ELR (cell line): ENCODE measurements around the gene RAPGEF4.
A peak's percentile ranks its signal among the peaks of the same experiment; 100 is the strongest.

Source experiments
- DNase-seq: peaks from one replicate; pipeline ENCODE4 v3.0.0-alpha.2; 2015; ENCODE audit warnings: low read depth

Gene RAPGEF4

DNA sequence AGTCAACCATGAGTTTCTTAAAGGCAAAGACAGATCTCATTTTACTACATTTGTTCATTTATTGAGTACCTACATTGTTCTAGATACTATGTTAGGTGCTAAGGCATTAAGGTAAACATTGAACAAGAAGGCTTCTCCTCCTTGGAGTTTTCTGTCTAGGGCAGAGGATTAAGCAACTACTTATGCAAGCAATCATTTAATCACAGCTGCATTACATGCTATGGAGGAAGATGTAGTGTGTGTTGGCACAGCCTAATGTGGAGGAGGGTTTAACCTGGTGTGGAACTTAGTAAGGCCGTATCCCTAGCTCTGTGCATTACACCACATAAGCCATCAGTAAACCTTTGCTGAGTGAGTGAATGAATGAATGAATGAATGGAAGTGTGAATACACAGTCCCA lies 233.5 kb downstream of the RAPGEF4 start:
- DNase-seq = no peak

DNA sequence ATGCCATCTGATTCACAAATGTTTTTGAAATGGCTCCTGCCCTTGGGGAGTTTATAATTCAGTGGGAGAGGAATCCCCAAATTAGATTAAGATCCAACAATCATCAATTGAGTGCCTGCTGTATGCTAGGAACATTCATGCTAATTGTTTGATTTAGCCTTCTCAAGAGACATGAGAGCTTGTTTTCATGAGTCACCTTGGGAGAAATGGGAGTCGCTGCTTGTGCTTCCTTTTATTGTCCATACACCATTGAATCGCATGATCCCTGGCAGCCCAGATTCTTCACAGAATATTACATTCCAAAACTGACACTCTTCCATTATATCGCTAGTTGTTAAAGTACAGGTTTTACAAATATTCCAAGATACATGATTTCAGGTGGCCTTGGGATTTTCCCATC lies 234.0 kb downstream of the RAPGEF4 start:
- DNase-seq = no peak

DNA sequence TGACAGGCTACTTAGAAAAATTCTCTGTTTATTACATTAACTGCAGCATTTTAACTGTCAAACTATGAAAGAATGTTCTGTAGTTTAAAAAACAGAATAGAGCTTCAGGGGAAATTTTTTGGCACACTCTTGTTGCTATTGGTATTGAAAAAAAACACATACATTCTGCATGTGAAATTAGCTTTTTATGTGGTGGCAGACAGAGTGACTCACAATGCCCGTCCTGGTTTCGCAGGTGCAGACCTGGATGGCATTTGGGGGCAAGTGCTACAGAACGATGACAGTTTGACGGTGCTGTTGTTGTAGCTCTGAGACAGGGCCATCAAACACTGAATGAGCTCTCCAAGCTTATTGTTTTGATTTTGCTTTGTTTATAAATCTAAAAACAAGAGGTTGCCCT lies 235.0 kb downstream of the RAPGEF4 start:
- DNase-seq = no peak

DNA sequence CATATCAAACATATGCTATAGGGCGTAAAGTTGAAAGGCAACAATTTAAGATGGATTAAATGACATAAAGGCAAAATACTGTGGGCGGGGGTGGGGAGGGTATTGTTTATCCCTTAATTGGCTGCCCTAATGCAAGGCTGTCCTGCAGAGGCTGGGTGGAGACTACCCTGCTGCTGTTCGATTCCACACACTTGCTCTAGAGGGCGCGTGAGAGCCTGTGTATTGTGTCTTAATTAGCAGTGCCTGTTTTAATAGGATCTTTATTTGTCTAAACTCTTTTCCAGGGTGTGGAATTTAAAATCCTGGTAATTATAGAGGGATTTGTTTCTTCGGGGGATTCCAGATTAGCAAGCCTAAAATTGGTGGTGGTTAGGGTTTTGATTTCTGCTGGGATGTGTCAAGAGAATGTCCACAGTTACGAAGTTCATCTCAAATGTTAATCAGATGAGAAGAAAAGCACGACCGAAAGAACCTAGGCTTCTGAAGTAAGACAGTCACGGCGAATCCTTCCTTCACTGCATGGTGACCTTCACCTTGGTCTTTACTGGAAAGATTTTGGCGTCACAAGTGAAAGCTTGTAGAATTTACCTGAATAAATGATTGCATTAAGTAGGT lies 236.5 kb downstream of the RAPGEF4 start:
- peak; percentile 68 for DNase-seq

DNA sequence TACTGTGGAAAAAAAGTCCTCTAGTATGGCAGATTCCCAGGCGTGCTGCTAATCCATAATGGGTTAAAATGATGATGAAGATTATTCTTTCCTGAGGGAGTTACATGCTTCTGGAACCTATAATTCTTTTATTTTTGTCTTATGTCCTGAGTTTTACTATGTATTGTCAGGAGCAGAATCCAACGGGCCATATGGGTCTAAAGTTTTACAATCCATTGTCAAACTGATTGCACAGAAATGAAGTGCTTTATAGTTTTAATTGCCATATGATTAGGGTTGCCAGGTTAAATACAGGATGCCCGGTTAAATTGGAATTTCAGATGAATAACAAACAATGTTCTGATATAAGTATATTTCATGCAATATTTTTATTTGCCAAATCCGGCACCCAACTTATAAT lies 239.1 kb downstream of the RAPGEF4 start:
- no peak for DNase-seq

DNA sequence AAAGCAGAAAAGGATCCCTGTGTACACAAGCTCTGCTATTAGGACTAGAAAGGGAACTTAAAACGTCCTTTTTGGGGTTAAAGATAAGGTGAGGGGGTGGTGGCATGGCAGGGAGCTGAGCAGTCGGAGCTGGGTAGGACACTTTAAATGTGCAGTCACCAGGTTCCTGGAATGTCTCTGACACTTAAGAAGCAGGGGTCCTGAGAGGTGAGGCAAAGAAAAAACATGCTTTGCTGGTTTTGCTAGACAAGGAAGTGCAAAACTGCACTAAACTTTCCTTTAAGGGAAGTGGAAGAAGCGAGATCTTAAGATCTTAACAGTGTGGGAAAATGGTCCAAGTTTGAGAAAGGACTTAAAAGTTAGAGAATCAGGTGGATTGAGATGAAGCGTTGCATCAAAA lies 240.5 kb downstream of the RAPGEF4 start:
- no peak for DNase-seq

DNA sequence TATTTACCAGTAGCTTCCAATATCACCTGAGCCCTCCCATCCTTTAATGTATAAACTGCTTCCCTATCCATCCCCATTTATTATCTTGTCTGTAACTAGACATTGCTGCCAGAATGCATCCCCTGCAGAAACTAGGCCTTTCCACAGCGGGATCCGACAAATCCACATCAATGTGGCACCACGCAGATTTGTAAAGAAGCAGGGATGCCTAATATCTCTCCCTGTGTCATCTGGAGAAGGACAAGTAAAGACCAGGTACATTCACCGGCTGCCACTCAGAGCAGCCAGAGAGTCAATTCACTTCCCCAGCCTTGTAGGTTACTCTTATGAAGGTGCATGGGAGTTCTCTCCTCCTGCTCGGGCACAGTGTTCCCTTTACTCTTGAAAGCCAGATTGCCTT lies 241.2 kb downstream of the RAPGEF4 start:
- no peak for DNase-seq

DNA sequence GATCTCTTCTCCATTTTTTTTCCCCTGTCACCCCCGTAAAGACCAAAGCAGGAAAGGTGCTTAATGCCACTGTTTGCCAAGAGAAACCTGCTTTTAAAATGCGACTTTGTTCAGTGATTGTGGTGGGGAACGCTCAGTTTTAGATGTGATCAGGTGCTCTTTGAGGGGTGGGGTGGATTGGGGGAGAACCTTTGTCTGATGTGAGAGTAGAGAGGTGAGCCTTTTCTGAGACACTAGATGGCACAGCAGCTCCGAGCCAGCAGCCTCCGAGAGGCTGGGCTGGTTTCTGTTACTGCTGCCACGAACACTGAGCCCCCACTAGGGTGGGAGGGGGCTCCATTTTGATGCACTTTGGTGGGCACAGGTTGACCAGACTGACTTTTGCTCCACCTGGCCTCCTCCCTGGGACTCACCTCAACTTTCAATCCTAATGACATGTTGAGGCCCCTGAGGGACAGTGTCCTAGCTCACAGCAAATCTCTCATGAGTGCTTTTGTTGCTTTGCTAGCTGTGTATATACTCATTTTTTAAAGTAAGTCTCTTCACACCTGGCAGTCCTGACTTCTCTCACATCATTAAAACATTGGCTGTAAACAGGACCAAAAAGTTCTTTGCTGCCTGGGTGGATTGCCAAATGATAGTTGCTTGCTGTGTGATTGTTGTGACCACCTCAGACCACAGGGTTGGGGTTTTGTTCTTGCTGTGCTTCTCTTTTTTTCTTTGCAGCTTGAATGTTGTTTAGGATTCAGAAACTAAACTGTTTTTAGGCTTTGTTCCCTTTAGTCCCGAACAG lies 241.8 kb downstream of the RAPGEF4 start:
- DNase-seq = no peak

DNA sequence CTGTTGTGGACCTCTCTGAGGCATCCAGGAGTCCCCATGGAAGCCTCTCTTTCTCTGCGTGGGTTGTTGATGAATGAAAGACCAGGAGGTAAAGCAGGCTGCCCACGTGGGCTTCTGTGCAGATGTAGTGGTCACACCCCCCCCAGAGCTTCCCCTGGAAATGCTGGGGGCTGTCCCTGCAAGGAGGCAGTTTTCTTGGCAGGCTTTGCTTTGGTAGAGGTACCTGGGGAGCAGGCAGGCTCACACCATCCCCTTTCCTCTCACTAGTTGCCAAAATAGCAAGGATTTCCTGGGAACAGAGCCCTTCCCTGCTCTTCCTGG lies 242.4 kb downstream of the RAPGEF4 start:
- no peak for DNase-seq

DNA sequence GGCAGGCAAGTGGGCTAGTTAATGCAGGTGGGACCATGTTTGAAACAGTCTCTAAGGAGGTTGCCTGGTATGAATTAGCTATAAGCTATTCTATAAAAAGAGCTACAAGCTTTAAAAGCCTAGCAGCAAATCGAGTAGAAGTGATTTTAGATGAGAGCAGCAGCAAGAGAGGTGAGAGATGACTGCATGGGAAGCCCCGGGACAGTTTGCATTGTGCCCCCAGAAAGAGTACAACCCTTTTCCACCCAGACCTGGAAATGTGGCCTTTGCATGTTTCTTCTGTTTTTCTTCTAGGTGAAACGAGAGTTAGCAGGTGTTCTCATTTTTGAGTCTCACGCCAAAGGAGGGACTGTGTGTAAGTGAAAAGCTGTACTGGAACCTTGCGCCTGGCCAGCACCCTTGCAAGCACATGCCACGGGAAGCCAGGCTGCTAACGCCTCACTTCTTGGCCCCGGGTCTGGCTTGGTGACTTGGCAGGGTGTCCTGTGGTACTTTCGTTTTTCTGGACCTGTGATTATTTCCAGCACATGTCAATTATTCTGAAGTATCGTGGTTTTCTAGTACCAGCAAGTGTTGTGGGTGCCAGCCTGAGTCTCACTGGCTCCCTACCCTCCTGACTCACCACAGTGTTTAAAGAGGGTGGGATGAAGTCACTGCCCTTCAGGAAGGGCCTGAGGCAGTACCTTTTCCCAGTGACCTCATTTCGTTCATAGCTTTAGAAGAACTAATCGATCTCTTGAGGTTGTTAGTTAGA lies 249.7 kb downstream of the RAPGEF4 start:
- DNase-seq = peak; percentile 94

DNA sequence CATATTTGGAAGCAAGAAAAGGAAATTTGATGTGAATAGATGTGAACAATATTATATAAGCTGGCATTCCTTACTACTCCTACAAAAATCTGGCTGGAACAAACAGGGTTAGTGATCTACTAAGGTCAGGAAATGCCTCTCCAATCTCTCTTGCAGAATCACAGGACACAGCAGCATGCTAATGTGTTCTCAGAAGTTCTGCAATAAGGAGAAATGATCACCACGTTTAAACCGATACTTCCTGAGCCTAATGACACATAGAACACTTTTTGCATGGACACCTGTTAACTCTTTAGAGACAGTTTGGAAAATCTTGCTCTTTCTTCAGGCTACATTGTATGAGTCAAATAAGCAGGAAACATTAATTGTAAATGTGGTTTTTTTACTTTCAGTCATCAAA lies 250.4 kb downstream of the RAPGEF4 start:
- DNase-seq = peak; percentile 53

DNA sequence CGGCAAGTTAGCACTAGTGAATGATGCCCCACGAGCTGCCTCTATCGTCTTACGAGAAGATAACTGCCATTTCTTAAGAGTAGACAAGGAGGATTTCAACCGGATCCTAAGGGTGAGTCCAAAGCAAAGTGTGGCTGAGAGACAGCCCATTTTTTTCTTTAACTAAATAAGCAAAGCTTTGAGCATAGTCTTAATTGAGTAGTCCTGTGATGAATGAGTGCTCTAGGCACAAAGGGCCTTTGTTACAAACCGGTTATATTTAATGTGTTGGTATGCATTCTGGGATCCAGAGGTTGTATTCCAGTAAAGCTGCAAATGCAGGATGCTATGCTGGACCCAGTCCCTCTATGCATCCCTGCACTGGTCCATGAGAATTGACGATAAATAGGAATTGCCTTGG lies 253.1 kb downstream of the RAPGEF4 start:
- no peak for DNase-seq

DNA sequence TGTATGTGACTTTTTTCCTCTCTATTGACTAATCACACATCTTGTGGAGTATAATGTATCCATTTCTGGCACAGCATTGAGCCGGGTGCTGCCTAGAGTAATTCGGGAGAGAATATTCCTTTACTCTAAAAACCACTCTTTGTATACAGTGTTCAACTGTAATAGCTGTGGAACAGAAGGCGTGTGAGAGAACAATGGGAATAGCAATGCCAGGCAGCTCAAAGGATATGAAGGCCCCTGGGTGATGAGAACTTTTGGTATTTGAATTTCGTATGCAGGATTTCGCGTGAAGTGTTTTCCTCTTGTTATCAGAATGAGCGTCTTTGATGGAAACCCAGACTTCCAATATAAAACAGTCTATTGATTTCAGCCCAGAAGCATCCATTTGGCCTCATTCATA lies 255.4 kb downstream of the RAPGEF4 start:
- DNase-seq = no peak

DNA sequence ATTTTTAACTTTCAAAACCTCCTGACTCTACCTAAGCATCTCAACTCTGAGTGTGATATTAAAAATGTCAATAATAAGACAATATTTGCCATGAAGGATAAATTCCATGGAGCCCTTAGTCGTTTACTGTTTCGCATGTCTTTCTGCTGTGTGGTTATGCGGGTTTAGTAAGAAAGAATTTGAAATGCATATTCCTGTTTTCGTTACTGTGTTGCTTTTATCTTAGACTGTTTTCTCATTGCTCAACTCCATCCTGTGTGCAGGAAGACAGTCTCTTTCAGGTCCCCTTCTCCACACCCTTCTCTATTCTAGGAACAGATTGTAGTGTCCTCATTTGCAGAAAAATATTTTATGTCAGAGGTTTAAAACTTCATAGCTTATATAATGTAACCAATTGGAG lies 257.5 kb downstream of the RAPGEF4 start:
- no peak for DNase-seq

DNA sequence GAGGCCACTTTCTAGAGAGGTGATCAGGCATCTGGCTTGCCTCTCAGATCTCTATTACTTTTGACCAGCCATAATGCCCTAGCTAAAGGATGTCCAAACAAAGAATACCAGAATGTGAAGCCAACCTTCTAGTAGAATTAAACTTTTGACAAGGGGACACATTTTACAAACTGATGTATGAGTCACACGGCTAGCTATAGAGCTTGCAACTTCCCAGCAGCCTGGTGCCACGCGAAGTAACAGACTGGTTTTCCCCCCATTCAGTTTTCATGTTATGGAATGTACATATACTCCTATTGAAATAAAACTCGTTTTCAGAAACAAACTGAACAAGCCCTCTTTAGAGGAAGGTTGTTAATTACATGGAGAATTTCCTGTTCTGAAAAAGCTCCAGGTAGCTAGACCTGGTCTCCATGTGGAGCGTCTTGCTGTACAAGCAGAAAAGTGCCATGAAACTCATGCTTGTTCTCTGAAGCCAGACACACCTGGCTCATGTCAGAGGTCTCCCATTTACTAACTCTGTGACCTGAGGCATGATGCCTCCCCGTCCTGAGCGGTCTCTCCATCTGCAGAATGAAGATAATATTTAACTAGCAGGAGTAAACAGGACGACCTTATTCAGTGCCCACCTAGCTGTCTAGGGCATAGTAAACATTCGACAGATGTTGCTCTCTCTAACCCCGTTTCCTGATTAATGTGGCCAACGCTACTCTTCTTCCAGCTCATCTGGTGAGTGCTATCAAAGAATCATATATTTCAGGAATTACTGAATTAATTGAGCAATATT lies 258.5 kb downstream of the RAPGEF4 start:
- DNase-seq = no peak

DNA sequence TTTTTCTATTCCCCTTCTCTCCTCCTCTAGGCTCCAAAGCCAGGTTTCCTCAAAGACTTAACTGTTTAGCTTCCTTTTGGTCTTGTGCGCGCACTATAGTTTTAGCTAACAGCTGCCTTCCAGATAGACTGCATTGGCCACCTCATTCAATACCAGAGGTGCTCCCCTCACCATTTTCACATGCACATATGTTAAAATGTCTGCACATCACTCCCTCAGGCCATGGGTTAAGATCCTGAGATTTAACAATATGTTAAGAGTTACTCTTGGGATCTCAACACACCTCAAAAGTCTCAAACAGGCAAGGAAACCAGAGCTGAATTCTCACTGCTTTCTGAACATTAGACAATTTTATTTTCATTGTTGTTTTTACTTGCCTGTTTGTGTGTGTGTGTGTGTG lies 259.2 kb downstream of the RAPGEF4 start:
- no peak for DNase-seq

DNA sequence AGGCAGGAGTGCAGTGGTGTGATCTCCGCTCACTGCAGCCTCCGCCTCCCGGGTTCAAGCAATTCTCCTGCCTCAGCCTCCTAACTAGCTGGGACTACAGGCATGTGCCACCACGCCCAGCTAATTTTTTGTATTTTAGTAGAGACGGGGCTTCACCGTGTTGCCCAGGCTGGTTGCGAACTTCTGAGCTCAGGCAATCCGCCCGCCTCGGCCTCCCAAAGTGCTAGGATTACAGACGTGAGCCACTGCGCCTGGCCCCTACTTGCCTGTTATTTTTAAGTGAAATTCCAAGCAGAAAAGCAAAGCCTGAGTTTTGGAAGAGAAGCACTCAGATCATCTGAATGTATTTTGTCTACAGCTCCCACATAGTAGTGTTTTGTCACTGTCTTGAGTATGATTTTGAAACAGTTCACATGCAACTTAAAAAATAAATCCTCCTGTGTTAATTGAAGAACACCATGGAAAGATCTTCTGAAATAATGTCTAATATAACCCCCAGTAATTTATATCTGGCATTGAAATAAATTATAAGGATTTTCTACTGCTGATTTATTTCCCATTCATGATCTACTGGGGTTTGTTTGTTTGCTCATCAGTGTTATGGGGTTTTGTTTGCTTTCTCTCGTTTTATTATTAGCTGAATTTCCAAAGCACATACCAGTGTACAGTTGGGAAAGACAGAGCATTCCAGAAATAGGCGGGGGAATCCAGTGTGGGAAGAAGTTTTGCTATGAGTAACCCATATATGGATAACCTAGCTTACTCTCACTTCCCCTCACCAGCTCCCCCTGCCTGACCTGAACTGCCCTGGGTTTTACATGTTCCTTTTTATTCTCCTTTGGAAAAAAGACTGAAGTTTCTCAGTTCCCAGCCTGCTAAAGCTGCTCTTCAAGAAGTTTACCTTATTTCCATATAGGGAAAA lies 259.9 kb downstream of the RAPGEF4 start:
- peak; percentile 85 for DNase-seq

DNA sequence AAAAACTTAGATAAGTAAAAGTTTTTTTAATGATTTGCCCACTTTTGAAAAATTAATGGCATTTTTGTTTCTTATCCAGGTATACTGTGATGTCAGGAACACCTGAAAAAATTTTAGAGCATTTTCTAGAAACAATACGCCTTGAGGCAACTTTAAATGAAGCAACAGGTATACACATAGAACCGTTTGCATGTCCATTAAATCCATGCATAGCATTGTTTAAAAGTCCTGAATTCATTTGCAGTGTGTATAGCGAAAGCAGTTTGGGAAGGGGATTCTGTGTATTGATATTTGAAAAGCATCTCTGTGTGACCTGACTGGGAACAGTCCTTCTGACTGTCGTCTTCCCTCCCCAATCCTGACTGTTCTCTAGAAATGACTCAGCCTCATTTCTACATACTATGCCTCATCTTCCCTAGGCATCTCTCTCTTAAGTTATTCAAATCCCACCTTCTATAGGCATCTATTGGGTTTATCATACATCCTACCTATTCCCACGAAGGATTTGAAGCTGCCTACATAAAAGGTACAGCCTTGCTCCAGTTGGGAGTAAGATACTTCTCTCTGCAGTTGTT lies 260.8 kb downstream of the RAPGEF4 start:
- peak; percentile 71 for DNase-seq

DNA sequence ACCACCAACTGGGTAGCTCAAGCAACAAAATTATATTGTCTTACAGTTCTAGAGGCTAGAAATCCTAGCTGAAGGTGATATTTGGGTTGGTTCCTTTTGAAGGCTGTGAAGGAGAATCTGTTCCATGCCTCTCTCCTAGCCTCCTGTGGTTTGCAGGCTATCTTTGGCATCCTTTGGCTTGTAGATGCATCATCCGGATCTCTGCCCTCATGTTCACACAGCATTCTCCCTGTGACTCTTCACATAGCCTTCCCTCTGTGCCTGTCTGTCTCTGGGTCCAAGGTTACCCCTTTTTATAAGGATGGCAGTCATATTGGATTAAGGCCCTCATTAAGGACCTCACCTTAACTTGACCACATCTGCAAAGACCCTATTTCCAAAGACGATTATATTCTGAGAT lies 261.4 kb downstream of the RAPGEF4 start:
- peak; percentile 27 for DNase-seq

DNA sequence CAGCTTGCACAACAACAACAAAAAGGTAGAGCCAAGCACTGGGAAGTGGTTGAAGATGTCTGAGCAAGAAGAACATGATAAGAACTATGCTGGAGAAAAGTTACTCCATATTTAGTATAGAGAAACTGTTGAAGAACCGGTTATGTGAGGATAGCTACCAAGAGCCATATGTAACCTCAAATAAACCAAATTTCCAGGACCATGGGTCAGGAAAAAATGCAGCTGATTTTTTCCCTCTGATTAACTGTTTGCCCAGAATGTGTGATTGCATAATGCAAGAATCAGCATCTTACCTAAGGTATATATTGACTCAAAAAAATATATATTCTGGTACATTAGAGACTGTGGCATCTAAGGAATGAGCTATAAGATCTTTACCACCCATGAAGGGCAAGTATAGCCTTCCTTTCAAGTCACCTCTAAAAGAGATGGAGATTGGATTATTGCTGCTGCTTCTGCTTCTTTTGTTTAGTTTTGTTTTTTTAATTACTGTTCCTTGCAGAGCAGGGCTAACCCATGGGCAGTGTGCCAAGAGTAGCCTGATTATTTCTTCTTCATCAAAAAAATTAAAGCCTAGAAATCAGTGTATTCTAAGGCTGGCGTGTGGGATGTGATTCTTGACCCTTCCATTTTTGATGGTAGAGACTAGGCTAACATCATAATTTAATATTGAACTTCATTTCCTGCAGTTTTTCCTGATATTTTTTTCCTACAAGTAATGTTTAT lies 263.1 kb downstream of the RAPGEF4 start:
- no peak for DNase-seq
